GM12892 (cell line): ENCODE measurements around the gene EGFR.

ENCODE experiments used
- POLR2A ChIP-seq: IDR thresholded peaks from 2 replicates; pipeline ENCODE4 v1.6.1; 2011; ENCODE audit warnings: low read depth, low read length, control low read depth
- POLR2AphosphoS5 ChIP-seq: IDR thresholded peaks from 2 replicates; pipeline ENCODE4 v1.6.1; 2011; ENCODE audit warnings: low read depth, low read length, control low read depth

DNA sequence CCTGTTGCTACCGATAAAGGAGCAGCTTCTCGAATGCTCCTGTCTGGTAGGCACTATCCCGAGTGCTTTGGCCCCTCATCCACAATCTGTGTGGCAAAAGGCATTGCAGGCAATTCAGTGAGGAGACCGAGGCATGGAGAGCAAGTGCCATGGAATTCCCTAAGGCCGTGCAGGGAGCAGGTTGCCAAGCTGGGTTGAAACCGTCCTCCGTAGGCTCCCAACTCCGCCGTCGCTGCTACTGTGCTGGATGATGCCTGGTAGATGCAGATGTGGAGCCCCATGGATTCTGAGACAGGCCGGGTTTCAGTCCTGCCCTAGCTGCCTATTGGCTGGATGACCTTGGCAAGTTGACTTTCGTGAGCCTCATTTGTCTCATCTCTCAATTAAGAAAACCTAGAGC, 85.3 kb downstream of the EGFR start:
- TF ChIP-seq POLR2A (no peak), POLR2AphosphoS5 (no peak)
